DMS79 (cell line): ENCODE data around the gene SNUPN.
"Not testable (repeated sequence)": the region's sequence is repeated elsewhere in the genome, so short reads cannot be mapped to it uniquely, and the experiment has no call there.

Source experiments
- DNase-seq: peaks from one replicate; lab custom pipeline; 2025; lab: John Stamatoyannopoulos, UW

The SNUPN gene

DNA sequence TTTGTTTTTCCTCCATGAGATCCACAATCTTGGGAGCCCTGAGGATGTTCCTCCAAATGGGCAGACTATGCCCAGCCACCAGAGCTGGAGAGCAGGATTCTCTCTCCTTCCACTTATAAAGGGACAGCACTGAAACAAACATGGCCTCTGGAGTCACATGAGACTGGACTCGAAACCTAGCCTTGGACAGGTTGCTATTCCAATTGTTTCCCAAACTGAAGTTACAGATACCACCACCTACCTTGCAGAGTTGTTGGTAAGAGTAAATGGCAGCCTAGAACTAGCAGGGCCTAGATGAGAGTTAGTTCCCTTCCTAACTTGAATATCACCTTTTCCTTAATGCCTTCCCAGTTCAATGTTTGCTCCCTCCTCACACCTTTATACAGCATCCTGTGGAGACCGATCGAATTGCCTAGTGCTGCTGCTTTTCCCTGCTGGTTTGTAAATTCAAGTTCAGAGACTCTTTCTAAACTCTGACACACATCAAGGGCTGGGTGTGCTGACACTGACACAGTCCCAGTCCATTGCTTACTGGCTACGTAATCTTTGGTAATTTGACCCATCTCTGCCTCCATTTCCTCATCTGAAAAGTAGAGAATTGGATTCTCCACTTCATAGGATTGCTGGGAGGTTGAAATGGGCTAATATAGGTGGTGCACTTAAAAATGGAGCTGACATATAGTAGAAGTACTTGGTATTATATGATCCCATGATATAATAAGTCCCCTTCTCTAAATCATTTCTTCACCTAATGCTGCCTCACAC lies 11.9 kb upstream of the SNUPN start:
- no peak for DNase-seq

DNA sequence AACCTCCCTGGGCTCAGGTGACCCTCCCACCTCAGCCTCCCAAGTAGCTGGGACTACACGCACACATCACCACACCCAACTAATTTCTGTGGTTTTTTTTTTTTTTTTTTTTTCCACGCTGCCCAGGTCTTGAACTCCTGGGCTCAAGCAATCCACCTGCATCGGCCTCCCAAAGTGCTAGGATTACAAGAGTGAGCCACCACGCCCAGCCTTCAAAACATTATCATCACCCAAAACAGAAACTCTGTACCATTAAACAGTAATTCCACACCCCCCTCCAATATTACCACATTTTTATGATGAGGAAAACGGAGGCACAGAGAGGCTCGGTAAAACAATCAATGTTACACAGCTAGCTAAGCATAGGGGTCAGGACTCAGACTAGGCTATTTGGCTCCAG lies 10.5 kb upstream of the SNUPN start:
- DNase-seq: no peak

DNA sequence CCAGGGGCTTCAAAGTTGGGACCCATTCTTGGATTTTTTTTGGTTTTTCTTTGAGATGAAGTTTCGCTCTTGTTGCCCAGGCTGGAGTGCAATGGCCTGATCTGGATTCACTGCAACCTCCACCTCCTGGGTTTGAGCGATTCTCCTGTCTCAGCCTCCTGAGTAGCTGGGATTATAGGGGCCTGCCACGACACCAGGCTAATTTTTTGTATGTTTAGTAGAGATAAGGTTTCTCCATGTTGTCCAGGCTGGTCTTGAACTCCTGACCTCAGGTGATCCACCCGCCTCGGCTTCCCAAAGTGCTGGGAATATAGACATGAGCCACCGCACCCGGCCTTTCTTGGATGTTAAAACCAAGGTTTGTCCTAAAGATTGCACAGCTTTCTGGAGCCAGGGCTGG lies 8.4 kb upstream of the SNUPN start:
- DNase-seq: not testable (repeated sequence)

DNA sequence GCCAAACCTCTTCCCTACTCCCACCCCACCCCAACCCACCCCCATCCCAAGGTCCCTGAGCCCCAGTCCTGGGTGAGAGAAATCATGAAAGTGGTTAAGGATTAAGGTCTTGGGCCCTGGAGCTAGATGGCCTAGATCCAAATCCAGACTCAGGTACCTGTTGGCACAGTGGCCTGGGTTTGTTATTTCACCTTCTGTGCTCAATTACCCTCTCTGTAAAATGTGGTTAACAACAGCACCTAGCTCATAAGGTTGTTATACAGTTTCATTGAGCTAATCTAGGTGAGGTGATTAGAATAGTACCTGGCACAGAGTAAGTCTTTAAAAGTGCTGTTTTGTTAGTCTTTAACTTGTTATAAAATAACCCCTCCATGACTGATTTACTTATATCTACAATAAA lies 6.4 kb upstream of the SNUPN start:
- DNase-seq: peak; percentile 21

DNA sequence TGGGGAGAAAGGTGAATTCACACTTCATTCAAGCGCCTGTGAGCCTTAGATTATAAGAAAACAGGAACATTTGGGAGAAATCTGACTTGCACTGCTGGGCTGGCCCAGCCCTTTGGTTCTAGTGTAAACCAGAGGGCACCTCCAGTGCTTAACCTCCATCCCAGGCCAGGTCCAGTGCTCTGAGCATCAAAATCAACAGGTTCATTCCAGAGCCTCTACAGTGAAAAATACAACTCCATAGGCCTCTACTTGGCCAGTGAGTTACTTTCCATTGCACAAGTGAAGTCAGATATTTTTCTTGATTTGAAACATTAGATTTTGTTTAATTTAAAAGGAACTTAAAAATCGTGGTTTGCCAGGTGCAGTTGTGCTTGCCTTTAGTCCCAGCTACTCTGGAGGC lies 3.0 kb downstream of the SNUPN start:
- no peak for DNase-seq

DNA sequence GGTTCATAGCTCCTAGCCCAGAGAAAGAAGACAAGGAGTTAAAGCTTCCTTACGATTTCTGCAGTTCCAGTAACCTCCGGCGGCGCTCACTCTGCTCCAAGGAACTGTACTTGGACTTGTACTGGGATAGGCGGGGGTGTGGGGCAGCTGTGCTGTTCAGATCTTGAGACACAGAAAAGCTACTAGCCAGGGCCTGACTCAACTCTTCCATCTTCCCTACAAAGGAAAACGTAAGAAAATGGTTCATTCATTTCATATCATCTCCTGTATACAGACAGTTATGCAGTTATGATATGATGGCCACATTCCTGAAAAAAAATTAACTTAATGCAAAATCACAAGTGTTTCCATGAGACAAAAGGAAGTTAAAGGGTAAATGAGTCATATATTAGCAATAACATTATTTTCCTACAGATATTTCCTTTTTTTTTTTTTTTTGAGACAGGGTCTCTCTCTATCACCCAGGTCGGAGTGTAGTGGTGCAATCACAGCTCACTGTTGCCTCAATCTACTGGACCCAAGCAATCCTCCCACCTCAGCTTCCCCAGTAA lies 4.6 kb downstream of the SNUPN start:
- no peak for DNase-seq

DNA sequence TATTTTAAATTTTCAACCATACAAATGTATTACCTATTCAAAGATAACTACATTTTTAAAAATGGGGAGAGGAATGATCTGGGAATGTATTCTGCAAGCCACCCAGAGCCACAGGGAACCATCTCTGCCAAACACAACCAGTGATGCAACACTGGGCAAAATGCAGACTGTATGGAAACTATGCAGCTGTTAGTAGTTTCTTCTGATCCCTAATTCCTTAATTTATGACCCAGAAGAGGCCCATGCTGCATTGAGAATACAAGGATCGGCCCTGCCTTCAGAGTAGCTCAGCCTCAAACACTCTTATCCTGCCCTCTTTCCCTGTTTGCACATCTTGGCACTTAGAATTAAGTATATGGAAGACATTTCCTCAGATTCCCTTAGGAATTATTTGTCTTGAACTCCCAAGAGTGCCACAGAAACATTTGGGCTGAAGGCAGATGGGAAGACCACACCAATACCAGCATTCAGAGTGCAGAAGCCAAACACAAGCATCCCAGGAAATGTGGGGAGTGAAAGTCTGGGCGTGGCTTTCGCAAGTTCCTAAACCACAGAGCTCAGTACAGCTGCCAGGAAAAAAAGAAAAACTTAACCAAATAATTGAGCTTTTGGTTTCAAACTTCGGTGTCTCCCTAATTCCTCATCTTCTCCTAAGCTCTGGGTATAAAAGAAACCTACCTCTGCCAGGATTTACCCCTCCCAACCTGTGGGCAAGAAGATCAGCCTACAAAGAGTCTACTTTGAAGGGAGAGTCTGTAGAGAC lies 5.3 kb downstream of the SNUPN start:
- DNase-seq: no peak

DNA sequence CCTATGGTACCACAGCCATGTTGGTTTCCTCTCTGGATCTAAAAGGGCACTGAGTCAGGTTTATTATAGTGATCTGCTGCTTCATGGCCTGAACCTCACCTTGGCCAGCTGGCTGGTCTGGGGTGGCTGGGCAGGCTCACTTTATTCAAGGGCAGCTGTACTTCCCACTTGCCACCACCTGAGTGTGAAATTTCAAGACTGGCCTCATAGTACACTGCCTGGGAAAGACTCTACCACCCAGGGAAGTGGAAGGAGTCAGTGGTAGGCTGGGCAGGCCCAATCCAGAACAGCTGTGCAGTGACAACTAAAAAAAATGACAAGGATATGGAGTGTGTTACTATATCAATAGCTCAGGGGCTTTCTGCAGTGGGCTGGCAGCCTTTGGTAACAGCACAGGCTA lies 8.8 kb downstream of the SNUPN start:
- no peak for DNase-seq

DNA sequence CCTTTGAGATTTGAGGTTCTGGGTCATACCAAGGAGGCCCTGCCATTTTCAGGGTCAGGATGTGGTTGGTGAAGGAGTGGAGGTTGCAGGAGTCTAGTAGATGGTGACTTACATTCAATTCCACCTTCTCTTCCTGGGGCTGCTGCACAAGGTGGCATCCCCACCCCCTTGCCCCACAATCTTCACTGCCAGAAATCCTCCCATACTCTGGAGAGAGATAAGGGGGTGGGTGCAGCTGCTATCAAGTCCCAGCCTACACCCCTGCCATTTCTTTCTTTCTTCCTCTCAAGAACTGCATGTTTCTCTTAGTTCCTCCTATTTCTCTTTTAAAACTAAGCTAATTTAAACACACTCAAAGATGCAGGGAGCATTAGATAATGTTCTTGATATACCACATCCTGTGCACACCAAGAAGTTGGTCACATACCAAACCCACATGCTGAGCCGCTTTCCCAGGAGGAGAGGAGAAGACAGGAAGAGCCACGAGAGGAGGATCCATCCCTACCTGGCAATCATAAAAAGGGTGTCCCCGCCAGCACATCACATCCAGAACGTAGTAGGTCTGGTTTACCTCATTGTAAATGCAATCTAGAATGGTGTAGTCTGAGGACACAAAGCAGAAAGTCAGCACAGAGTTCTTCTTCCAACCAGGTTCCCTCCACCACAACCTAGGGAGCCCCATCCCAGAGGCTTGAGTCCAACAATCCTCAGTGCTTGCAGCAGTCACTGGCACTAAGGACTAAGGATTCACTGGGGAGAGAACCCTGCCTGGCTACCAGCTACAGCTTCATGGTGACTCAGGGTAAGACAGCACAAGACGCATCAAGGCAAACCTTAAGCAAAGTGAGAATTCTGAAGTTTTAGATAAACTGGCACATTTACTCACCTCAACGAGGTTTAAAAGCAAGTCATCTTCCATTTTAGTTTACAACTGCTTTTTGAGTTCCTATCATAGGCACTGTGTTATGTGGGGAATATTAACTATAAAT lies 18.5 kb downstream of the SNUPN start:
- no peak for DNase-seq

DNA sequence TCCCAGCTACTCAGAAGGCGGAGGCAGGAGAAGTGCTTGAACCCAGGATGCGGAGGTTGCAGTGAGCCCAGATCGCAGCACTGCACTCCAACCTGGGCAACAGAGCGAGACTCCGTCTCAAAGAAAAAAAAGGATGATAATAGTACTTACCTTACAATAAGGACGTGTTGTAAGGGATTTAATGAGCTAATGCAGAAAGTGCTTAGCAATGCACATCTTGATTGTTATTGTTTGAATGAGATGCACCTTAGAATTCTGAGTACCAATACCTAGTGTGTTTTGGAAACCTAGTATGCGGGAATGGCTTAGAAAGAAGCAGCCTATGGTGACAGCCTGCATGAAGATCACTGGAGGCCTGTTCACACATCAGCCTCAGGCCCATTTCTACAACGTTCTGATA lies 19.5 kb downstream of the SNUPN start:
- no peak for DNase-seq

DNA sequence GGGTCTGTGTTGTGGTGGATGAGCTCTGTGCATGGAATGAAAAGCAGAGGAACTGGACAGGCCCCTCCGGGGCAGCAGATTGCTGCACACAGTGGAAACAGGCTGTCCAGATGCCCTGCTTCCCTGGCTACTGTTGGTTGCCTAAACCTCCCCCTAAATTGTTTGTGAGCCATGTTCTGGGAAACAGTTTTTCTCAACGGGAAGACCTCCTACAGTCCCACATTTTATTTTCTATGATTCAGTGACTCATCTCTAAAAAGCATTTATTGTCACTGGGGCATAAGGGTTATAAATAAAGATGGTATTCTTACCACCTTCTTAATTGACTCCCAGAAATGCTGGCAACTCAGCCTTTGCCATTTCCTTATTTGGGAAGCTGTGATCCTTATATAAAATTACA lies 26.1 kb downstream of the SNUPN start:
- DNase-seq: no peak

DNA sequence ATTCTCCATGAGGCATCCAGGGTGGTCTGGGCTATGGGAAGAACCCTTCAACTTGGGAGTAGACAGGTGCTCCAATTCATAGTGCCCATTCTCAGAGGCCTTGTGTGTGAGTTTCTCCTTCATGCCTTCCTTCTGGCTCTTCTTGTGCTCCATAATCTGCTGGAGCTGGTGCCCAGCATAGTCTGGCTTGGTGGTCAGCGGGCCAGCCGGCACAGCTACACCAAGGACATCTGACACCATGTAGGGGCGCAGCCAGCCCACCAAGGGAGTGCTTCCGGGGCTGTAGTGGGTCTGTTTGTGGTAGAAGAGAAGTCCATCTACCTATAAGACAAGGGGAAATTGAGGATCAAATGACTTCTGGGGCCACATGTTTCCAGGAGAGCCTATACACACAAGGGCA lies 27.2 kb downstream of the SNUPN start:
- DNase-seq: no peak

DNA sequence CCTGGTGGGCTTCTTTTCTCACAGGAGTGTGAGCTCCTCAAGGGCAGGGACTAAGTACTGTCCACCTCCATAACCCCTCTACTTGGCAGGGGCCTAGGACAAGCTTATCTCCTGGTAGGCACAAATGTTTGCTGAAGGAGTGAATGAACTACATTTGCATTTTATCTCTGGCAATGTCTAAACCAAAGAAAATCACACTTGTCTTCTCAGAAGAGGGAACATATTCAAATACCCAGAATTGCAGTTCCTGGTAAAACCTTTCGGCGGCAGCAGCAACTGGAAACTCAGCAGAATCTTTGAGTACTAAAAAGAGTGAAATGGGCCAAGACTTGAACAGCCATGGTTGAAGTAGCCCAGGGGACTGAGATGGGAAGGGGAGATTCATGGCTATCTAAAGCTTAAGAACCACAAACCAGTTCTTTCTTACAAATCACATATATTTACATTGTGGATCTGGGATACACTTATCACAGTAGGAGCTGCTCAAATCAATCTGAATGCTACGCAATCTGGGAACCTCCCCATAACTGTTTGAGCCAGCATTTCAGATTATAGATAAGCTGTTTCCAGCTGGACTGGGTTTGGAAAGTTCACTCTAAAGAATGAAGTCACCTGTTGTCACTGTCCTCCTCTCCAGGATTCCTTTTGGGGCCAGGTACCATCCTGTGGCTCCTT lies 27.7 kb downstream of the SNUPN start:
- no peak for DNase-seq

DNA sequence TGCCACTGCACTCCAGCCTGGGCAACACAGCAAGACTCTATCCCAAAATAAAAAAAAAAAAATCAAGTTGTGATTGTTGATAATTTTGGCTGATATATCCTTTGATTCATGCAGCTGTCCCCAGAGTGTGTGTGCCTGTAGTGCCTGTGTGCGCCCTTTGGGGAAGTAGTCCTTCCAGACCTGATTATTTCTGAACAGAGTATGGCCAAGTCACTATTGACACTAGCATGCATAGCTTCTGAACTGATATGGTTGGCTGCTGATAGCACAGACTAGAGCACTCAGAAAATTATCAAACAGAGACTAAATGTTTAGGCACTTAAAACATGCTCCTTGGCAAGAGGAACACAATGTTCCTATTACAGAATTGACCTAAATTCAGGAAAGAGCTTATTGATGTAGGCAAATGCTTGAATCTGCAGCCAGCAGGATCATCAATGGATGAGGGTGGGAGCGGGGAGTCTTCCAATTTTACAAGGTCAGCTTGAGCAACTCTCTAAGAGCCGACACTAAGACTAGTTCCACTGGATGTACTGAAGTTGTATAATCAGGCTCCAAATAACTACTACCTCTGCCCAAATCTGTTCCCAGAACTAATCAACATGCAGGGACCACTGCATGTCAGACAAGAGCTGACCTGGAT lies 28.7 kb downstream of the SNUPN start:
- DNase-seq: no peak

DNA sequence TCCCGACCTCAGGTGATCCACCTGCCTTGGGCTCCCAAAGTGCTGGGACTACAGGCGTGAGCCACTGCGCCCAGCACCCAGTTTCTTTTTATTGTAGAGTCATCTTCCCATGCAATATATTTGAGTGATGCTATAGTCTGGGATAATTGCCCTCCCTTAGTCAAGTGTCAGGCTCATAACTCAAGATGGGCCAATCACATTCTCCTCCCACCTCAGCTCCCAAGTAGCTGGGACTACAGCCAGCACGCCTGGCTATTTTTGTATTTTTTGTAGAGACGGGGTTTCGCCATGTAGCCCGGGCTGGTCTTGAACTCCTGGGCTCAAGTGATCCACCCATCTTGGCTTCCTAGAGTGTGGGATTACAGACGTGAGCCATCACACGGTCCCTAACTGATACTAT lies 31.2 kb downstream of the SNUPN start:
- no peak for DNase-seq

DNA sequence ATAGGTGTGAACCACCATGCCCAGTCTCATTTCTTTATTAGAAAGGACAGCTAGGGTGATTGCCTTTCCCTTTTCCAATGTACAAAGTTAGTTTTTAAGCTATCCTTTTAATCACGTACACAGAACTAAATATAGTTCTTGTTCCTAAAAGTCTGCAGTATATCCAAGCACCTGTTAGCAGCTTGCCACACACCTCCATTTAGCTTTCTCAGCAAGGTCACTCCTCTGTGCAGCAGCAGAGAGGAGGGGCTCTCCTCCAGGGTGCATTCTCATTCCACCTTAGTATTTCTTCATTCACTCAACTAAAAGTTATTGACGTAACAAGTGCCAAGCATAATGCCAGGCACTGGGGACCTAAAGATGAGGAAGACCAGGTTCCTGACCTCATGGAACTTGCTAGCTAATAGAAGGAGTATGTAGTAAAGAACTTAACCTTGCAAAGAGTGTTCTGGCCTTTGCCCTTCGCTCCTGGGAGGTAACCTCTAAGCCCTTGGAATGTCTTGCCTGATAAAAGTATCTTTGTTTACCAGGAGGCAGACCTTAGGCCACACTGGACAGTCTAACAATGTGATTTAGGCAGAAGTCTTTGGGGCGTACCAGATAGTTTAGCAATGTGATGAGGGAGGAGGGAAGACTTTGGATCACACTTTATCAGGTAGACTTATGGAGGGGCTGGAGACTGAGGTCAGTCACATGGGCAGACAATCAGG lies 33.7 kb downstream of the SNUPN start:
- DNase-seq: no peak

DNA sequence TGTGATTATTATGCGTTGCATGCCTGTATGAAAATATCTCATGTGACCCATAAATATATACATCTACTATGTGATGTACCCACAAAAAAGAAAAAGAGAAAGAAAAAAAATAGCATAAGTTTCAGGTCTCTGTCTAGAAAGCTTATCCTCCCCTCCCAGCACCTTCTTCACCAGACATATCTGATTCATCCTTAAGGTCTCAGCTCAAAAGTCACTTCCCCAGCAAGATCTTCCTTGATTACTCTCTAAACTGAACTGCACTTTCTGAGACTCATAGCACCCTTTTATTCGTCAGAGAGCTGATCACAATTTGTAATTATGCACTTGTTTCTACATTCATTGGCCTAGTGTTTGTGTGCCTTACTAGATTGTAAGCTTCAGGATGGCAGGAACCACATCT lies 35.3 kb downstream of the SNUPN start:
- DNase-seq: no peak

DNA sequence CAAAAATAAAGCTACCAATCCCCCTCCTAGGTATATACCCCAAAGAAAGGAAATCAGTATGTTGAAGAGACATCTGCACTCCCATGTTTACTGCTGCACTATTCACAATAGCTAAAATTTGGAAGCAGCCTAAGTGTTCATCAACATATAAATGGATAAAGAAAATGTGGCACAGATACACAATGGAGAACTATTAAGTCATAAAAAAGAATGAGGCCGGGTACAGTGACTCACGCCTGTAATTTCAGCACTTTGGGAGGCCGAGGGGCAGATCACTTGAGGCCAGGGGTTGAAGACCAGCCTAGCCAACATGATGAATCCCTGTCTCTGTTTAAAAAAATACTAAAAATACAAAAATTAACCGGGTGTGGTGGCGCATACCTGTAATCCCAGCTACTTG lies 36.5 kb downstream of the SNUPN start:
- DNase-seq: no peak

DNA sequence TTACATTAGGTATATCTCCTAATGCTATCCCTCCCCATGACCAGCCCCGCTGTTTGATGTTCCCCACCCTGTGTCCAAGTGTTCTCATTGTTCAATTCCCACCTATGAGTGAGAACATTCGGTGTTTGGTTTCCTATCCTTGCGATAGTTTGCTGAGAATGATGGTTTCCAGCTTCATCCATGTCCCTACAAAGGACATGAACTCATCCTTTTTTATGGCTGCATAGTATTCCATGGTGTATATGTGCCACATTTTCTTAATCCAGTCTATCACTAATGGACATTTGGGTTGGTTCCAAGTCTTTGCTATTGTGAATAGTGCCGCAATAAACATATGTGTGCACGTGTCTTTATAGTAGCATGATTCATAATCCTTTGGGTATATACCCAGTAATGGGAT lies 39.1 kb downstream of the SNUPN start:
- DNase-seq: not testable (repeated sequence)

DNA sequence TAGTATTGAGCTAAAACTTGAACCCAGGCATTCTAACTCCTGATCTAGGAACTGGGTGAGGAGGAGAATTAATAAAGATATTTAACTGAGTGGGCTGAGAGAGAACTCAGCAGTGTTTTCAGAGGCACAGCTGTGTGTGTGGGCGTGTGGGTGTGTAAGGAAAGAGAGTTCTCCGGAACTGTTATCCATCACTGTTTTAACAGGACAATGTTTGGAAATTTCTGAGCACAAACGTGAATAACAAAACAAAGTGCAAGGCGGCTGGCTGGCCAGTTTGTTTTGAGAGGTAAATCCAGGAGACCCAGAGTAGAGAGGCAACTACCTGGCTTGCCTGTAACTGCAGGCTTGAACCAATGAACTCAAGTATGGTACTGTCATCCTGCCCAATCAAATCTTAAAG lies 41.4 kb downstream of the SNUPN start:
- no peak for DNase-seq
